CD8-positive, alpha-beta memory T cell (primary cell): ENCODE data around the gene IL17B. TPM values are rescaled to one million over a fixed set of nuclear protein-coding genes. Genes with fewer than 3 reads are reported as not detected.
"Not testable (repeated sequence)": the region's sequence is repeated elsewhere in the genome, so short reads cannot be mapped to it uniquely, and the experiment has no call there.

Source experiments
- CTCF ChIA-PET: fragments of 350-600 bp; sonication (Branson Sonifier 250); formaldehyde crosslinking; loops from one replicate; lab custom pipeline; 2021; ENCODE audit warnings: antibody characterized with exemption; lab: Charles Lee
- POLR2A ChIA-PET: fragments of 350-600 bp; sonication (Branson Sonifier 250); formaldehyde crosslinking; loops from one replicate; lab custom pipeline; 2021; ENCODE audit warnings: antibody characterized with exemption; lab: Charles Lee
- DNase-seq, 5 donors: peaks; one replicate each; pipeline versions ENCODE4 v3.0.0 to v3.0.0-alpha.2; 2020 to 2022; ENCODE audit warnings: mixed read lengths in 1 of 5
- H3K27ac ChIP-seq: one replicate; pipeline ENCODE4 v1.7.0; 2013; ENCODE audit warnings: low read depth, mild to moderate bottlenecking, low read length, moderate library complexity
- H3K27me3 ChIP-seq: 2 replicates; pipeline ENCODE4 v1.7.0; 2013; ENCODE audit warnings: low read length, mild to moderate bottlenecking; ENCODE audit not compliant: insufficient read depth, poor library complexity, severe bottlenecking
- H3K36me3 ChIP-seq: 2 replicates; pipeline ENCODE4 v1.7.0; 2013; ENCODE audit warnings: mild to moderate bottlenecking, low read length, moderate library complexity; ENCODE audit not compliant: insufficient read depth
- H3K4me1 ChIP-seq: 2 replicates; pipeline ENCODE4 v1.7.0; 2013; ENCODE audit warnings: mild to moderate bottlenecking, low read length, moderate library complexity; ENCODE audit not compliant: insufficient read depth
- H3K4me3 ChIP-seq: 2 replicates; pipeline ENCODE4 v1.7.0; 2013; ENCODE audit warnings: mild to moderate bottlenecking, low read length
- H3K9me3 ChIP-seq: 2 replicates; pipeline ENCODE4 v1.7.0; 2013; ENCODE audit warnings: mild to moderate bottlenecking, low read length
- H3K27ac Mint-ChIP-seq, 8 donors: one replicate each; pipeline ENCODE4 v1.8.0; 2020 to 2021; ENCODE audit warnings: mixed read lengths in 8 of 8, mild to moderate bottlenecking in 6 of 8, inconsistent platforms in 3 of 8, moderate library complexity in 3 of 8
- H3K27me3 Mint-ChIP-seq, 2 donors: one replicate each; pipeline ENCODE4 v1.8.0; 2020 to 2021; ENCODE audit warnings: mixed read lengths in 2 of 2, mild to moderate bottlenecking in 1 of 2, moderate library complexity in 1 of 2
- H3K36me3 Mint-ChIP-seq, 3 donors: one replicate each; pipeline ENCODE4 v1.8.0; 2020 to 2021; ENCODE audit warnings: mixed read lengths in 3 of 3, inconsistent platforms in 1 of 3, mild to moderate bottlenecking in 1 of 3
- H3K4me1 Mint-ChIP-seq, 3 donors: one replicate each; pipeline ENCODE4 v1.8.0; 2020 to 2021; ENCODE audit warnings: mixed read lengths in 3 of 3, inconsistent platforms in 1 of 3, mild to moderate bottlenecking in 1 of 3
- H3K4me3 Mint-ChIP-seq, 7 donors: one replicate each; pipeline ENCODE4 v1.8.0; 2020 to 2021; ENCODE audit warnings: mixed read lengths in 7 of 7, mild to moderate bottlenecking in 6 of 7, moderate library complexity in 4 of 7, inconsistent platforms in 2 of 7
- H3K9me3 Mint-ChIP-seq, 5 donors: one replicate each; pipeline ENCODE4 v1.8.0; 2020 to 2022; ENCODE audit warnings: mixed read lengths in 5 of 5, mild to moderate bottlenecking in 3 of 5, moderate library complexity in 2 of 5, inconsistent platforms in 1 of 5
- polyA plus RNA-seq: library from polyadenylated mRNA; unstranded; fragments of 300-500 nt; fragmentation: Illumina TruSeq; gene quantifications from one replicate; pipeline ENCODE4 v1.2.3, GENCODE V29; 2021
- total RNA-seq, 2 experiments: library from RNA; stranded (reverse); gene quantifications; one replicate each; pipeline ENCODE4 v1.2.3, GENCODE V29; 2021

IL17B gene
- total and polyA plus RNA-seq, 3 experiments from 2014 or later, result not detected

- H3K9me3 Mint-ChIP-seq, POLR2A ChIA-PET: not testable (repeated sequence)
These were observed 12.0 kb upstream of the IL17B start for GRCh38 chr5:149391076-149391475.

GRCh38 chr5:149389552-149390495, 10.7 kb upstream of the IL17B start:
- Mint-ChIP-seq H3K36me3 (no peaks in the 10 kb centered on the region), H3K4me3 (no peak overlapping the region), H3K27ac (no peak overlapping the region), H3K4me1 (no peaks in the 10 kb centered on the region), H3K27me3 (peaks cover 0 to 4% of the 10 kb centered on the region in 2 donors), H3K9me3 (no peaks in the 10 kb centered on the region)
- no peaks in the 10 kb centered on the region for H3K9me3 ChIP-seq
- DNase-seq, result no peak
- no peaks in the 10 kb centered on the region for H3K4me1 ChIP-seq
- POLR2A ChIA-PET, result no interaction called here
- CTCF ChIA-PET, result interaction anchor here (1.0 to 1.7 kb wide), 4 partner anchors 7 to 18 kb away, joined by 3 to 4 read pairs (median 3); no protein-coding TSS in a partner anchor
- no peaks in the 10 kb centered on the region for H3K36me3 ChIP-seq
- no peak overlapping the region for H3K4me3 ChIP-seq
- no peak overlapping the region for H3K27ac ChIP-seq
- no peaks in the 10 kb centered on the region for H3K27me3 ChIP-seq

More at GRCh38 chr5:149391076-149391475, 12.0 kb upstream of the IL17B start:
- H3K36me3 ChIP-seq, DNase-seq, H3K4me3 ChIP-seq, H3K4me1 Mint-ChIP-seq, H3K9me3 ChIP-seq, H3K27me3 ChIP-seq, H3K4me3 Mint-ChIP-seq, H3K27ac Mint-ChIP-seq, H3K27me3 Mint-ChIP-seq, H3K4me1 ChIP-seq, H3K36me3 Mint-ChIP-seq, H3K27ac ChIP-seq: not testable (repeated sequence)
- CTCF ChIA-PET, result interaction anchor here (1.0 kb wide), 1 partner anchor 9 kb away, joined by 3 read pairs; no protein-coding TSS in a partner anchor

GRCh38 chr5:149388498-149389190, 9.6 kb upstream of the IL17B start:
- no peak for DNase-seq
- no peaks in the 10 kb centered on the region for H3K36me3 ChIP-seq
- H3K27me3 ChIP-seq, result no peaks in the 10 kb centered on the region
- ChIA-PET CTCF (interaction anchor here (0.7 to 5.4 kb wide), 5 partner anchors 10 to 176 kb away, joined by 3 to 23 read pairs (median 3); partner anchors contain the start of genes CSNK1A1 and IL17B), POLR2A (no interaction called here)
- no peak overlapping the region for H3K4me3 Mint-ChIP-seq
- H3K27ac ChIP-seq, result no peak overlapping the region
- no peaks in the 10 kb centered on the region for H3K9me3 Mint-ChIP-seq
- peaks cover 4 to 6% of the 10 kb centered on the region in 2 donors for H3K27me3 Mint-ChIP-seq
- H3K4me1 ChIP-seq, result no peaks in the 10 kb centered on the region
- H3K4me3 ChIP-seq, result no peak overlapping the region
- no peaks in the 10 kb centered on the region for H3K4me1 Mint-ChIP-seq
- no peak overlapping the region for H3K27ac Mint-ChIP-seq
- H3K36me3 Mint-ChIP-seq, result no peaks in the 10 kb centered on the region
- no peaks in the 10 kb centered on the region for H3K9me3 ChIP-seq

- H3K27ac Mint-ChIP-seq, result no peak overlapping the region
- CTCF ChIA-PET, result interaction anchor here (0.7 to 5.4 kb wide), 4 partner anchors 9 to 177 kb away, joined by 3 to 23 read pairs (median 3); partner anchors contain the start of genes CSNK1A1 and IL17B
- no peaks in the 10 kb centered on the region for H3K4me1 Mint-ChIP-seq
- H3K36me3 Mint-ChIP-seq, result no peaks in the 10 kb centered on the region
- H3K9me3 ChIP-seq, result no peaks in the 10 kb centered on the region
- H3K27me3 Mint-ChIP-seq, result peaks cover 4 to 6% of the 10 kb centered on the region in 2 donors
- H3K36me3 ChIP-seq, result no peaks in the 10 kb centered on the region
- H3K27me3 ChIP-seq, result no peaks in the 10 kb centered on the region
- DNase-seq, result no peak
- no peaks in the 10 kb centered on the region for H3K4me1 ChIP-seq
- no peak overlapping the region for H3K27ac ChIP-seq
- H3K4me3 Mint-ChIP-seq, result no peak overlapping the region
- no peak overlapping the region for H3K4me3 ChIP-seq
- no peaks in the 10 kb centered on the region for H3K9me3 Mint-ChIP-seq
- POLR2A ChIA-PET, result no interaction called here
These were observed 8.9 kb upstream of the IL17B start for GRCh38 chr5:149387982-149388381.

- POLR2A ChIA-PET, result no interaction called here
- H3K27me3 ChIP-seq, result no peaks in the 10 kb centered on the region
- peaks cover 5 to 6% of the 10 kb centered on the region in 2 donors for H3K27me3 Mint-ChIP-seq
- H3K9me3 Mint-ChIP-seq, result no peaks in the 10 kb centered on the region
- H3K27ac Mint-ChIP-seq, result no peak overlapping the region
- no peaks in the 10 kb centered on the region for H3K4me1 Mint-ChIP-seq
- no peak overlapping the region for H3K4me3 ChIP-seq
- CTCF ChIA-PET, result interaction anchor here (1.1 to 5.4 kb wide), 3 partner anchors 15 to 178 kb away, joined by 3 to 23 read pairs (median 13); partner anchors contain the start of gene CSNK1A1
- H3K4me3 Mint-ChIP-seq, result no peak overlapping the region
- no peaks in the 10 kb centered on the region for H3K36me3 ChIP-seq
- H3K4me1 ChIP-seq, result no peaks in the 10 kb centered on the region
- H3K27ac ChIP-seq, result no peak overlapping the region
- DNase-seq, result no peak
- no peaks in the 10 kb centered on the region for H3K36me3 Mint-ChIP-seq
- no peaks in the 10 kb centered on the region for H3K9me3 ChIP-seq
These were observed 8.1 kb upstream of the IL17B start for GRCh38 chr5:149387081-149387631.

- no peaks in the 10 kb centered on the region for H3K9me3 Mint-ChIP-seq
- H3K4me3 Mint-ChIP-seq, result no peak overlapping the region
- Histone ChIP-seq H3K9me3 (no peaks in the 10 kb centered on the region), H3K36me3 (no peaks in the 10 kb centered on the region), H3K27me3 (no peaks in the 10 kb centered on the region), H3K4me1 (no peaks in the 10 kb centered on the region), H3K4me3 (no peak overlapping the region), H3K27ac (no peak overlapping the region)
- H3K36me3 Mint-ChIP-seq, result no peaks in the 10 kb centered on the region
- peaks cover 6 to 14% of the 10 kb centered on the region in 2 donors for H3K27me3 Mint-ChIP-seq
- ChIA-PET CTCF (interaction anchor here (0.8 to 5.4 kb wide), 5 partner anchors 14 to 179 kb away, joined by 3 to 23 read pairs (median 4); no protein-coding TSS in a partner anchor), POLR2A (no interaction called here)
- no peak for DNase-seq
- peaks cover 0 to 6% (median 4%) of the 10 kb centered on the region in 3 donors for H3K4me1 Mint-ChIP-seq
- H3K27ac Mint-ChIP-seq, result peak overlapping the region in 3 of 8 donors; percentile 7 to 34 (median 33)
These were observed 7.1 kb upstream of the IL17B start for GRCh38 chr5:149386166-149386565.

GRCh38 chr5:149383399-149383798, 4.3 kb upstream of the IL17B start:
- peaks cover 6 to 18% of the 10 kb centered on the region in 2 donors for H3K27me3 Mint-ChIP-seq
- H3K4me1 Mint-ChIP-seq, result peaks cover 0 to 6% (median 4%) of the 10 kb centered on the region in 3 donors
- H3K9me3 Mint-ChIP-seq, result no peaks in the 10 kb centered on the region
- no peaks in the 10 kb centered on the region for H3K36me3 ChIP-seq
- no peak overlapping the region for H3K27ac Mint-ChIP-seq
- no peak overlapping the region for H3K4me3 ChIP-seq
- ChIA-PET POLR2A (no interaction called here), CTCF (interaction anchor here (1.0 to 5.4 kb wide), 5 partner anchors 11 to 181 kb away, joined by 3 to 23 read pairs (median 11); partner anchors contain the start of gene GRPEL2)
- H3K4me1 ChIP-seq, result no peaks in the 10 kb centered on the region
- no peak overlapping the region for H3K4me3 Mint-ChIP-seq
- no peaks in the 10 kb centered on the region for H3K36me3 Mint-ChIP-seq
- H3K9me3 ChIP-seq, result no peaks in the 10 kb centered on the region
- no peaks in the 10 kb centered on the region for H3K27me3 ChIP-seq
- no peak overlapping the region for H3K27ac ChIP-seq
- DNase-seq, result no peak
